Suppressor macrophage treated with lipopolysaccharide for 4 hours (primary cell): ENCODE measurements around the gene MCOLN3.
A peak's percentile ranks its signal among the peaks of the same experiment; 100 is the strongest.

Experiments
- DNase-seq: peaks from one replicate; pipeline ENCODE4 v3.0.0-alpha.2; 2020

Gene MCOLN3, protein sequence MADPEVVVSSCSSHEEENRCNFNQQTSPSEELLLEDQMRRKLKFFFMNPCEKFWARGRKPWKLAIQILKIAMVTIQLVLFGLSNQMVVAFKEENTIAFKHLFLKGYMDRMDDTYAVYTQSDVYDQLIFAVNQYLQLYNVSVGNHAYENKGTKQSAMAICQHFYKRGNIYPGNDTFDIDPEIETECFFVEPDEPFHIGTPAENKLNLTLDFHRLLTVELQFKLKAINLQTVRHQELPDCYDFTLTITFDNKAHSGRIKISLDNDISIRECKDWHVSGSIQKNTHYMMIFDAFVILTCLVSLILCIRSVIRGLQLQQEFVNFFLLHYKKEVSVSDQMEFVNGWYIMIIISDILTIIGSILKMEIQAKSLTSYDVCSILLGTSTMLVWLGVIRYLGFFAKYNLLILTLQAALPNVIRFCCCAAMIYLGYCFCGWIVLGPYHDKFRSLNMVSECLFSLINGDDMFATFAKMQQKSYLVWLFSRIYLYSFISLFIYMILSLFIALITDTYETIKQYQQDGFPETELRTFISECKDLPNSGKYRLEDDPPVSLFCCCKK

DNA sequence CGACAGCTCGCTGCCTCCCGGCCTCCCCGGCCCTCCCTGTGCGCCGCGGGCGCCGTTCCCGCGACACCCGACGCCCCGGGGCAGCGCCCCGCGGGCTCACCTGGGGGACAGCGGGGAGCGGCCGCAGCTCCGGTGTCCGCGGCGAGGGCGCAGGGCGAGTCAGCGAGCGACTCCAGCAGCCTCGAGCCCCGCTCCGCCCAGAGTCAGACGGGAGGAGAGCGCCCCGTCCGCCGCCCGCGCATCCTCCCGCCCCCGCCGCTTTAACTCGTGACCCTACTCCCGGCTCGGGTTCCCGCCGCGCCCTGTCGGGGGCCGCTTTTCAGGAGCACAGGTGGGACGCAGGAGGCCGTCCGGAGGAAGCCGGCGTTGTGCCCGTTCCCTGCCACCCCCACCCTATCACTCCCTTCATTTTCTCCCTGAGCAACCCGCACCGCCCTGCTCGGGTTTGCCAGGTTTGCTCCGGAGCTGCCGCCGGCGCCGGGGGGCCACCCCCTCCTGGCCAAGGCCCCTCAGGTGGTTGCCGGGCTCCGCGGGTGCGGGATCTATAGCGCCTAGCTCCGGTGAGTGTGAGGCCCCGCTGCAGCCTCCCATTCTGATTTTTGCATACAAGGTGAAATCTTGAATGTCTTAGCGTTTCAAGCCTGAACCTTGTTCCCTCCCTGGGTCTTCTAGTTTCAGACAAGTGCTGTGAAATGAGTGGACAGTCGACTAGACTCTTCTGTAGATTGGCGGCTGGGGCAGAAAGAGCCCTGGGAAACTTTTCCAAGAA is at the start of gene MCOLN3:
Gene MCOLN3, minus strand, starts transcription at position 205 of the 769 bp plus-strand sequence. CDS start 3,140 bp downstream, outside the sequence.
- peak; percentile 27 for DNase-seq

DNA sequence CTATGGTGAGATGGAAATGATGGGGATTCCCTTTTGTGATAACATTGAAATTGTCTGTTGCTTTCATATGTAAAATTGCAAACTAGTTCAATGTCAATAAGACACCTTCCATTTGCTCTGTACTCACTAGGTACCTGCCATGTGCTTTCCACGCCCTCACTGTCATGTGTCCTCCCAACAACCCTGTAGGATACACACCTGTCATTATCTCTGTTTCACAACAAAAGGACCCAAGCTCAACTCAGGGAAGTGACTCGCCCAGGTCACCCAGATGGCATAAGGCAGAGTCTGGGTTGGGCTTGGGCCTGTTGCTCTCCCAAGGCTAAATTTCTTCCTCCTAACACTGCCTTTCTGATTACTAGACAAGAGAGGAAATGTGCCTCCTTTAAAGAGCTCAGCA is 45.3 kb upstream of the MCOLN3 start:
- no peak for DNase-seq

DNA sequence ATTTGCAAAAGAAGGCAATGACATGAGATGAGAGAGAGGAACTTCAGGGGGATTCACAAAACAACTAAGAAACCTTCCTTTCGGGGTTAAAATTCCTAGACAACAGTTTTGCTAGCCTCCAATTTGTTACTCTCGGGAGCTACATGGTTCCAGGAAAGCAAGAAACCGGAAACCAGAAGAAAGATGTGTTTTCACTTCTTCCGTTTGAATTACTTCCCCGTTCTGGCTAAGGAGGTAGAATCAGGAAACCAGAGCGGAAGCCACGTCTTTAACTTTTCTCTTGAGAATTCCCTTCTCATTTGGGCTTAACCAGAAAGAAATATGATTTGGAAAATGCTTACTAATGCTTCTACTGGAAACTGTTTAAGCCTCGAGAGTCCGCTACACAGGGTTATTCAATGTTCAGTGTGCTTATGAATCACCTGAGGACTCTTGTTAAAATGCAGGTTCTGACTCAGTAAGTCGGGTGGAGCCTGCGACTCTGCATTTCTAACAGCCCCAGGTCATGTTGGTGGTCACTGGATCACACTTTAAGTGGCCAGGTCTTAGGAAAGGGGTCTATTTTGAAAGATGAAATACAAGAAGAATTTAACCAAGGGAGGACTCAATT is 43.5 kb upstream of the MCOLN3 start:
- peak; percentile 17 for DNase-seq

DNA sequence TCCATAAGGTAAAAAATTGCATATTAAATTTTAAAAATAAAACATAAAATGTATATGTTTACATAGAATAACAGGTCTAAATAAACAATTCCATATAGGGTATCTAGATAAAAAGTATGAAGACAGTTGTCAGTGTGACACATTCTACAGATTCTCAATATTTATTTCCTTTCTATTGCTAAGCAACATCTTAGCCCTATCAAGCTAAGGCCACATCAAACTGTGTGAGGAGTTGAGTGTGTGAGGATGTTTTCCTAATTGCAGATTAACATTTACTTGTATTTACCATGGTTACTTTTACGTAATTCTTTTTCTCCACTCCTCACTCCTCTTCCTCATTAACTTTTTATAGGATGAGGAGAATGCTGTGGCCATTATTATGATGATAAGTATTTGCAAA is 41.9 kb upstream of the MCOLN3 start:
- no peak for DNase-seq

DNA sequence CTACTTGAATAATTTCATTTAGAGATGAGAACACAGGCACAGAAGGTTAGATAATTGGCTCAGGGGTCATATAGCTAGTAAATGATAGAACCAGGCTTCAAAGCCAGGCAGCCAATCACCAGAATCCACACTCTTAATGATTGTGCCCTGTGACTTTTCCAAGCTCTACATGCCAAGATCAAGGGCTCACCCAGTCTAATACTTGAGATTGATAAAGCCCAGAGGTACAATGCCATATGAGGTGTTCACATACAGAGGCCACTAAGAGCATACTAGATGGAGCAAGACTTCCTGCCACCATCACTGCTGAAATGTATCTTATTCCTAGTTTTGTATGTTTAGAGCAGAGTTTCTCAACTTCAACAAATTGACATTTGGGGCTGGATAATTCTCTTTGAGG is 40.9 kb upstream of the MCOLN3 start:
- no peak for DNase-seq

DNA sequence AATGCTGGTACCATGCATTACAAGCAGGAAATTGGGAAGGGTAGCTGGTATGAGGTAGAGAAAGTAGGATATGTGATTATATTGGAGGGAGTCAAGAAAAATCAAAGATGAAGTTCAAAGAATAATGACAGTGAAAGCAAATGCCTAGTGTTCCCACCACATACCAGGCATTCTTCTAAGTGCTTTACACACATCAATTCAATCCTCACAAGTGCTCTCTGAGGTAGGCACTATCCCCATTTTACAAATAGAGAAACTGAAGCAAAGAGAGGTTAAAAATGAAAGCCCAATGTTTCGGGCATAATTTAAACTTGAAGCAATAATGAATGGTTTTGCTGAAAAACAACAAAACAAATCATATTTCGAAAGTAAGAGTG is 40.1 kb upstream of the MCOLN3 start:
- no peak for DNase-seq

DNA sequence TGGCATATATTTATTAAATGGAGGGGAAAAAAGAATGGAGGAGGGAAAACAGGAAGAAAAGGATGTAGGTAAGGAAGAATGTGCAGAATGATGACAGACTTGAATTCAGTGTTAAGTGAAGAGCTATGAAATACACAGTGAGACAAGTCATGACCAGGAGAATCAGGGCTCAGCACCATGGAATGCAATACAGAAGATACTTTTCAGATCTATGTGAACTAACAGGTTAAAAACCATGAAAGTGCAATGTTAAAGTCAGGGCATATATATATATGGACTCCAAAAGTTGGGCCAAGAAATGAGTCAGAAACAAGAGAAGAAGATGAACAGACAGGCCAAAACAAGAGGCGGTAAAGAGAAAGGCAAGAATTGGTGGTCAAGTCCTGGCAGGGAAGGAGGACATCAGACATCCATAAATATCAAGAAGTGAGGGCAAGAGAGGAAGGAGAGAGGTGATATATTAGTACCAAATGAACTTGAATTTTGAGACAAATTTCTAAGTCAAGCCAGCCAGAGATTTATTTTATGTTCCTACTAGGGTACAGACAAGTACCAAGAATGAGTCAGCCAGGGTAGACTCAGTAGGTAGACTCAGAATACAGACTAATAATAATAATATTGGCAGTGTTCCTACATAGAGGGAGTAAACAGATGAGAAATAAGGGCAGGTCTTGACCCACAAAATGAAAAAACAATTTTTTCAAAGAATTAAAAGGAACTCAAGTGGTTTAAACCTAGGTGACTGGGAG is 39.5 kb upstream of the MCOLN3 start:
- no peak for DNase-seq

DNA sequence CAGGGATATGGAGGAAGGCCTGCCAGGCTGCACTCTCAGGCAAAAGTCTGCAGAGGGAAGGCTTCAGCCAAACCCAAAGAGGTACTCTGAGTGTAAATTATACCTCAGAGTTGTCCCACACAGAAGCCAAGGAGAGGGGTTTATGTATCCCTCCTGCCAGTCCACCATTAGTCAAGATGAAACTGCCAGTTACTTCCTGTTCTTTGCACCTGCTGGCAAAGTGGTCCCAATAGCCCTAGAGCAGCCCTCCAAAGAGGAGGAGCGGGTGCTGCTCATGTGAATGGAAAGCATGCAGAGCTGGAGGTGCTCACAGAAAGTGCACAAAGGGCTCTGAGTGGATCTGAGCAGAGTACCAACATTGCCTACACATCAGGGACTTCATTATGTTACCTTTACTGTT is 37.1 kb upstream of the MCOLN3 start:
- no peak for DNase-seq

DNA sequence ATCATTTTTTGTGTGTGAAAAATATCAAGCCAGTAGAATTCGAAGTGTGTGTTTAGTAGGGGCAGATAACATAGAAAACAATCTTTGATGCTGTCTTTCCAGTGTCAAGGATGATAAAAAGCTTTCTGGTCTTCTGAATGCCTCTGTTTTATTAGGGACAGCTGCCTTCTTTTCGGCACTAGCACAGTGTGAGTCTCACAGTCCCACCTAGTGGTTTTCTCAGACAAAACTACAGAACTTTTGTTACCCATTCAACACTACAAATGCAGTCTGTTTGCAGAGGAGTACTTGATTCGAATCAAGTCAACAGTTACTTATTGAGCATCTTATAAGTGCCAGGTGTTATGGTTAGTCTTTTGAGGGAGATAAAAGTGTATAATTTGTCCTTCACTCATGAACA is 30.6 kb upstream of the MCOLN3 start:
- peak; percentile 5 for DNase-seq

DNA sequence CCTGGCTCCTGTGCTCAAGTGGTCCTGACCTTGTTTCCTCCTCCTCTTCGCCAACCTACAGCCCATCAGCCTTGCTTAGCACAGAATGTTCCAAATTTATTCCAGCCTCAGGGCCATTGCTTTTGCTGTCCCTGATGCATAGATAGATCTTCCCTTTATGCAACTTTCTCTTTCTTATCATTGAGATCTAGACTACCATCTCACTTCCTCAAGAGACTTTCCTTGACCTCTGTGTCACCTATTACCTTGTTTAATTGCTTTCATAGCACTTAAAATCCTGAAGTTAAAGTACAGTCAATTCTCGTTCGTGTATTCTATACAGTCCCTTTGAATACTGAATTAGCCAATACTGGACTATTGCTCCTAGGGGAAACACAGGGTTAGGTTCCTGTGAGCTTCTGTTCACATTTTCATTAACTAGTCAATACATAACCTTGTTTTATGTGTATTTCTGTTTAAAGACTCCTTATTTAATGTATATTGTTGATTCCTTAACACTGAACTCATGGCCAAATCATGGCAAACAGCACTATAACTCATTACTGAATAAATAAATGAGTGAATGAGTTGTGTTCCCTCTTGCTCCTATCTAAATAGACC is 26.2 kb upstream of the MCOLN3 start:
- no peak for DNase-seq

DNA sequence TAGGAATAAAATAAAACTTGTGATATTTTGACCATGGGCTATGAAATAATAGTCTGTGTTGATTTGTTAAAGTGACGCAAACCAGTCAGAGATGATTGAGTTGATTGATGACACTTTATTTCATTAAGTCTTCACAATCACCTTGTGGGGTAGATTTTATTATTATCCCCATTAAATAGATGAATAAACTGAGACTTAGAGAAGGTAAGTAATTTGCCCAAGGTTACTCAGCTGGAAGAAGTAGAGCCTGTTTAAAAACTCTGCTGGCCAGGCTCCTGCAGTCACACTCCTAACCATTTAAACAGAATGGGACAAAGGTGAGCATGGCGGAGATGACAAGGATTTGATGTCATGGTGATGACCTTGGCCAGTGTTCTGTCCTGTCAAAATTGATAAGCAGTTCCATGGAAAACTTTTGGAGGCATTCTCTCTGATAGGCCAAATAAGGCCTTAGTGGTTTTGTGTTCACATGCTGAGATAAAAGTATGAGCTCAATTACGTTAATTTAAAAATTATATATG is 22.7 kb upstream of the MCOLN3 start:
- DNase-seq = no peak

DNA sequence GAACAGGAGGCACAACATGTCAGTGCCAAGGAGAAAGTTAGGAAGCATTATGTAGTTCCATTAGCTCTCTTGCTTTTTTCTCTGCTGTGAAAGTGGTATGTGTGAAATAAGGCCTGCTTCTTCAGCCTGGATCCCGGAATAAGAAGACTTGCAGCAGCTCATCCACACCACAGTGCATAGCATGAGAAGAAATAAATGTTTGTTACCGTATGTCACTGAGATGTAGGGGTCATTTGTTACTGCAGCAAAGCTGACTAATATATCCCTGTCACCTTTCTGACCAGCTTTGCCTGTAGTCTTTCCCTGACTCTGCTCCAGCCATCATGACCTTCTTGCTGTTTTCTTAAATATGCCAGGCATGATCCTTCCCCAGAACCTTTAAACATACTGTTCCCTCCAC is 20.5 kb upstream of the MCOLN3 start:
- no peak for DNase-seq

DNA sequence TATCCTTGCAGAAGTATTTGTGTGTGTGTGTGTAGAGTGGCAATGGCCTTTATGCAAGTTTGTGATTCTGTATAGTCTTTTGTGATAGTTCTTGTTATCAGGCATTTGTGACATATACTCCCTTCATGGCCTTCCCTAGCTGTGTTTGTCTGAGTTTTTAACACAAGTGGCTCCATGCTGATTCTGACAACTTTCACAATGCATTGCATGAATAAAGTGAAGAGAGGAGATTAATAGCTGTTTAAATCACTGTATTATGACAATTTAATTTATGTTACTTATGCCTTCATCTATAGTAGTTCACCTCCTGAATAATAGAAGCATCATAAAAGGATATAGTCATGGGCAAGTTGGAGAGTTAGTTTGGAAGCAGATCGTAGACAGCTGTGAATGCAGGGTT is 17.2 kb upstream of the MCOLN3 start:
- DNase-seq = no peak

DNA sequence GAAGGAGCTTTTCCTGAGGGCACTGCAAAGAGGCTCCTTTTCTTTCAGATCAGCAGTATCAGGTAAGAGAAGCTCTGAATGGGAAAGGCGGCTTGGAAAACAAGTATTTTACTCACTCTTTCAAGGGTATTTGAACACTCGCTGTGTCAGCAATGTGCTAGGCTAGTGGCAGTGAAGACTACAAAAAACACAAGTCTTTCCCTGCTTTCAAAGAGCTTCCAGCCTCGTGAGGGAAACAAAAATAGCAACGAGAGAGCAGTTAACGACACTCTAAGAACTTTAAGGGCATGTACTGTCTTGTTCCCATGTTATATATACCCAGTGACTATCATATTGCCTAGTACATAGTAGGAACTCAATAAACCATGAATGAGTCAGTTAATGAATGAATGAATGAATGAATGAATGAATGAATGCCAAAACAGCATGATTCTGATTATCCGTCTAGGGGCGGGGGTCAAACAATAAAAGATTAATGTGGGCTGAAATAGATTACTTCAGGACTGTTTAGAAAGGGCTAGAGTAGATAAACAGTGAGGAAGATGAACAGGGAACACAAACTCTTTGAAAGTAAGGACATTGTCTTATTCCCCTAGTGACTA is 14.2 kb upstream of the MCOLN3 start:
- DNase-seq = no peak

DNA sequence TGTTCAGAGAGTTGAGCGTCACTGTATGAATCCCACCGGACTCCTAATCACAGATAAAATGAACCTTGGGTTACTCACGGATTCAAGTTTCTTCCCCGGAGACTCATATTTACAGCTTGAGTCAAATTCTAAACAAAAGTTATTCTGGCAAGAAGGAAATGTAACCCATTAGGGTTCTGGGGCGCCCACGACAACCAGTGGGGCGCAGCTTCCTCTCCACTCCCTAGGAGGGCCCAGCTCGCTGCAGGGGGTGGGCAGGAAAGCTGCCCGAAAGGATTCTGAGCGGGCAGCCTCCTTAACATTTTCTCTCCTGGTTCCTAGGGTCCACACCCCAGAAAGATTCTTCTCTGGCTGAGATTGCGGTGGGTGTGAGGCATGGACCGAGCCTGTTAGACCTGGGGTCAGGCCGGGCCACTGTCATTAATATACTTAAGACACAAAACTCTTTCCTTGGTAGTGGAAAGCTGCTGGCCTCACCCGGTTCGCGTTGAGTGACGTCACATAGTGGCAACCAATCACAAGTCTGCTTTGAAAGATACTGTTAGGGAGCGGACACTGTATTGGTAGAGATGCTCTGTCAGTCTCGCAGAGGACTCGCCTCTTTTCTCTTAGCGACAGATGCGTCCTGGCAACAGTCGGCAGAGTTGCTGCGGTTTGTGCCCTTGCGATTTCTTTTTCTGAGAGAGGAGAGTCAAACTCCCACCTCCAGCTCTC is 13.6 kb upstream of the MCOLN3 start:
- peak; percentile 94 for DNase-seq

DNA sequence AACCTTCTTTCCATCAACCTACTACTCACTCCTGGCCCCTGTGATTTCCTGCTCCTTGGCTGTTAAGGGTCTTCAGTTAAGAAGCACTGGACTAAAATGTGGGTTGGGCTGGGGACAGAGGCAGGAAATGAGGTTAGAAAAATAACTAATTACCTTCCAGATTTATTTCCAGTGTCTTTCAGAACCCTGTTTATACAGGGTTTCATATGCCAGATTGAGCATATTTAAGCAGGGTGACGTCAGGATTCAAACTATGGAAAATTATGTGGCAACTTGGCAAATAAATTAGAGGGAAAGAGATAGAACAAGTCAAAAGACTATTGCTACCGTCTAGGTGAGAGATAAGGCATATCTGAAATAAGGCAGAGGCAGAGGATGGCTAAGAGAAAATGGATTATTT is 11.7 kb upstream of the MCOLN3 start:
- DNase-seq = no peak

DNA sequence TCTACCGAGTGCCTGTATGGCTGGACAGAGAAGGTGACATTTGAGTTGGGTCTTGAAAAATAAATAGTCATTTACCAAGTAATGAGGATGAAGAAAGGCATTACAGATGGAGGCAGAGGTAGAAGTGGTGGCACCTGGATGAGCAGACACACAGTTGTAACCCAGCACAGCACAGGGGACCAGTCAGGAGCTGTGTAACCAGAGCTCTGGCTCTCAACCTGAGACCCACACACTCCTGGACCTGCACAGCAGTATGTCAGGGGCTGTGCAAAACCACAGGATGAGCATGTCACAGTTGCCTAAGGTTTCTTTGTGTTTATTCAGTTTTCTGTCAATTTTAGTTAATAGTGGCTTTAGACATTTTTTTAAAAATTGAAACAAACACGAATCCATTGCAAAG is 11.3 kb upstream of the MCOLN3 start:
- DNase-seq = no peak

DNA sequence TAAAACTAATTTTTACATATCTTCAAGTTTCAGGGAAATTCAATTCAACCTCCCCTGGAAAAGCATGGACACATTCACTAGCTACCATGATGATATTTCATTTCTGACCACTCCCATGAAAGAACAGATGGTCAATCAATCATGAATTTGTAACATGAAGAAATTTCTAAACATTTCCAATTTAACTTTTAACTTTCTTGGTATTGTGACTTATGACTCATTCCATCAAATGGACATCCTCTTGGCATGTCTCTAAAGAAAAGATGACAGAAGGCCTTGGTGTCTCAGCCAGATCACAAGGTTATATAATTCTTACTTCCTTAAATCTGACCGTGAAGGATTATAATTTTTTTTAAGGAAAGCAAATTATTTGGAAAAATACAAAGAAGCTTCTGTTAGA is 10.5 kb upstream of the MCOLN3 start:
- peak; percentile 81 for DNase-seq

DNA sequence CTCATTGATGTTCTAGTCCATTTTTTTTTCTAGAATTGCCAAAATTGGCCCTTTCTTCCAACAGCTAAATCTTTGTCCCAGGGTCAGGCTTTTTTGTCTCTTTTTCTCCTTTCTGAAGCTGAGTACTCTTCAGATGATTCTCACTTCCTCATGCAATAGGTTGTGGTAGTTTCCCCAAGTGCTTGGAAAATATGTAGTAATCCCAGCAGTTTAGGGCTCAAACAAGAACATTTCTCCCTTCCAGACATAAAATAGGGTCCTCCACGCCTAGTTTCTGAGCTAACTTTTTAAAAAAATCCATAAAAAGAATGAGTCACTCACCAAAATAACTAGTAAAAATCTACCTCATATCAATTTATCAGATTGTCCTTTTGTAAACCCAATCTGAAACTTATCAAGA is 10.0 kb upstream of the MCOLN3 start:
- peak; percentile 80 for DNase-seq

DNA sequence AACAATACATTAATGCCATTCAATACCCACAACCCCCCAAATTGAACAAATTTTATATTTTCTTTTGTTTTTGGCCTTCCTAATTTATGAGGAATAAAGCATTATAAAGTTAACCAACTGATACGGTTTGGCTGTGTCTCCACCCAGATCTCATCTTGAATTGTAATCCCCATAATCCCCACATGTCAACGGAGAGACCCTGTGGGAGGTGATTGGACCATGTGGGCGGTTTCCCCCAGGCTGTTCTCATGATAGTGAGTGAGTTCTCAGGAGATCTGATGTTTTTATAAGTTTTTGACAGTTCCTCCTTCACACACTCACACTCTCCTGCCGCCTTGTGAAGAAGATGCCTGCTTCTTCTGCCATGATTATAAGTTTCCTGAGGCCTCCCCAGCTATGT is 6.4 kb upstream of the MCOLN3 start:
- no peak for DNase-seq

DNA sequence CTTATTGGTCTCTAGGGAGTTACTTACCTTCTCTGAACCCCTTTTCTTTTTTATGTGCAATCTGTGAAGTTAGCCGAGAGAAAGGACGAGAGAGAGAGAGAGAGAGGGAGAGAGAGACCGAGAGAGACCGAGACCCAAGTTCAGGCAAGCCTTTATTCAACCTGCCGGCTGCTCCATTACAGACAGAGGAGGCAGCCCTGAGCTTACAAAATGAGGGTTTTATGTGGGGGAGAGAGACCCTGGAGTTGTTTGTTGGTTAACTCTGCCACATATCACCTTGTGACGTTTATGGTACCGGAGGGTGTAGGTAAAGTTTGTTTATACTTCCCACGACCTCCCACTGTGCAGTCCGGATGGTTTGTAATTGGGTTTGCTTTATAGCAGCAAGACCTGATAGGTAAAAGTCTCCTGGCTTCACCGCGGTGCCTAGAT is 1.5 kb upstream of the MCOLN3 start:
- DNase-seq = no peak
